ENCODE measurements around the gene MIA. TPM values are rescaled to one million over a fixed set of nuclear protein-coding genes. Genes with fewer than 3 reads are reported as not detected.

The MIA gene
- total and polyA plus RNA-seq, 2 donors (not counting 1 experiment from before 2014, with no cell fraction given) = 0.37 to 5.7 TPM

- Histone ChIP-seq H4K20me1 (ENCODE audit: control insufficient read depth, insufficient read depth, low read length, poor library complexity, severe bottlenecking) (peaks cover 21% of the 10 kb centered on the region), H3K4me2 (replicated peaks; ENCODE audit: low read depth, low read length, poor library complexity, severe bottlenecking) (no peak overlapping the region), H3K4me3 (ENCODE audit: control extremely low read depth in 1 of 5, extremely low read depth in 1 of 5, insufficient read depth in 1 of 5, low read depth in 2 of 5, low read length in 4 of 5) (no peak overlapping the region), H3K9me3 (ENCODE audit: control extremely low read depth in 1 of 3, control insufficient read depth in 2 of 3, insufficient read depth in 1 of 3, low read length in 2 of 3) (peaks cover 0 to 17% (median 0%) of the 10 kb centered on the region in 3 donors), H3K27ac (ENCODE audit: low read length in 2 of 2) (no peak overlapping the region), H3K36me3 (replicated peaks in 1 of 2; ENCODE audit: control extremely low read depth in 1 of 2, control insufficient read depth in 1 of 2, extremely low read depth in 1 of 2, insufficient read depth in 2 of 2, low read length in 1 of 2) (peaks cover 0 to 8% of the 10 kb centered on the region in 2 experiments), H3K9ac (ENCODE audit: low read length) (no peak overlapping the region), H2AFZ (ENCODE audit: insufficient read depth, low read depth, low read length, poor library complexity, severe bottlenecking) (no peak overlapping the region), H3K4me1 (ENCODE audit: control insufficient read depth in 2 of 2, insufficient read depth in 2 of 2, low read length in 2 of 2) (peaks cover 50 to 70% of the 10 kb centered on the region in 2 donors), H3K27me3 (replicated peaks in 1 of 4; ENCODE audit: control extremely low read depth in 1 of 4, control insufficient read depth in 3 of 4, insufficient read depth in 4 of 4, low read length in 3 of 4) (no peaks in the 10 kb centered on the region), H3K79me2 (ENCODE audit: control insufficient read depth, insufficient read depth, low read length) (peaks cover 23% of the 10 kb centered on the region)
- H3K27ac Mint-ChIP-seq = peak overlapping the region; percentile 70
- H3K9me3 Mint-ChIP-seq (ENCODE audit: insufficient read depth) = no peaks in the 10 kb centered on the region
- CTCF ChIA-PET = interaction anchor here (3.9 to 5.2 kb wide), 4 partner anchors 21 to 113 kb away, joined by 29 to 48 read pairs (median 35); partner anchors contain the start of genes ACTMAP, EGLN2 and SNRPA
- WGBS (ENCODE audit: insufficient coverage) = 100% methylated on average over 5 of the region's 10 CpGs
- H3K4me1 Mint-ChIP-seq = peaks cover 62% of the 10 kb centered on the region
- intact Hi-C loops (cut with micrococcal nuclease) = loop anchor here (1.0 to 5.0 kb wide), 4 partner anchors 21 to 1363 kb away; partner anchors contain the start of genes PLEKHG2 and SERTAD3
- H3K4me3 Mint-ChIP-seq = peak overlapping the region; percentile 56
- POLR2A ChIA-PET = interaction anchor here (0.6 to 4.6 kb wide), 3 partner anchors 11 to 59 kb away, joined by 3 to 99 read pairs (median 3); partner anchors contain the start of genes ACTMAP, COQ8B, ITPKC and SNRPA
- ATAC-seq (ENCODE audit: low read depth) = no peak
- H3K27me3 Mint-ChIP-seq = no peaks in the 10 kb centered on the region
- no peak for TF ChIP-seq EZH2 (IDR thresholded peaks at IDR 0.05; ENCODE audit: borderline replicate concordance, insufficient read depth, low read depth, low read length, poor library complexity, severe bottlenecking)
- DNase-seq = no peak
Measured at GRCh38 chr19:40775632-40776022, 306 bp downstream of the MIA start.

- DNase-seq = no peak
- Mint-ChIP-seq H3K4me1 (peaks cover 61% of the 10 kb centered on the region), H3K27me3 (no peaks in the 10 kb centered on the region), H3K4me3 (peak overlapping the region; percentile 99), H3K9me3 (ENCODE audit: insufficient read depth) (no peaks in the 10 kb centered on the region), H3K27ac (no peak overlapping the region)
- Histone ChIP-seq H3K79me2 (ENCODE audit: control insufficient read depth, insufficient read depth, low read length) (peaks cover 31% of the 10 kb centered on the region), H2AFZ (ENCODE audit: insufficient read depth, low read depth, low read length, poor library complexity, severe bottlenecking) (no peak overlapping the region), H3K36me3 (replicated peaks in 1 of 2; ENCODE audit: control extremely low read depth in 1 of 2, control insufficient read depth in 1 of 2, extremely low read depth in 1 of 2, insufficient read depth in 2 of 2, low read length in 1 of 2) (peaks cover 0 to 11% of the 10 kb centered on the region in 2 experiments), H4K20me1 (ENCODE audit: control insufficient read depth, insufficient read depth, low read length, poor library complexity, severe bottlenecking) (peaks cover 25% of the 10 kb centered on the region), H3K4me2 (replicated peaks; ENCODE audit: low read depth, low read length, poor library complexity, severe bottlenecking) (peak overlapping the region; percentile 89), H3K4me3 (ENCODE audit: control extremely low read depth in 1 of 5, extremely low read depth in 1 of 5, insufficient read depth in 1 of 5, low read depth in 2 of 5, low read length in 4 of 5) (no peak overlapping the region), H3K27me3 (replicated peaks in 1 of 4; ENCODE audit: control extremely low read depth in 1 of 4, control insufficient read depth in 3 of 4, insufficient read depth in 4 of 4, low read length in 3 of 4) (no peaks in the 10 kb centered on the region), H3K9me3 (ENCODE audit: control extremely low read depth in 1 of 3, control insufficient read depth in 2 of 3, insufficient read depth in 1 of 3, low read length in 2 of 3) (peaks cover 0 to 10% (median 0%) of the 10 kb centered on the region in 3 donors), H3K27ac (ENCODE audit: low read length in 2 of 2) (peak overlapping the region; percentile 97 to 99), H3K9ac (ENCODE audit: low read length) (no peak overlapping the region), H3K4me1 (ENCODE audit: control insufficient read depth in 2 of 2, insufficient read depth in 2 of 2, low read length in 2 of 2) (peaks cover 50 to 66% of the 10 kb centered on the region in 2 donors)
- WGBS (ENCODE audit: insufficient coverage) = no CpG with 5 or more reads among the region's 7 CpGs
- ATAC-seq (ENCODE audit: low read depth) = no peak
- ChIA-PET POLR2A (interaction anchor here (1.0 to 4.6 kb wide), 9 partner anchors 15 to 487 kb away, joined by 3 to 99 read pairs (median 9); partner anchors contain the start of genes ACTMAP, COQ8B, EGLN2 and HNRNPUL1), CTCF (interaction anchor here (1.7 to 5.2 kb wide), 7 partner anchors 21 to 114 kb away, joined by 5 to 48 read pairs (median 29); partner anchors contain the start of genes ACTMAP, COQ8B, EGLN2 and ITPKC)
- TF ChIP-seq EZH2 (IDR thresholded peaks at IDR 0.05; ENCODE audit: borderline replicate concordance, insufficient read depth, low read depth, low read length, poor library complexity, severe bottlenecking) = no peak
- TF ChIP-seq, protein P1, sequence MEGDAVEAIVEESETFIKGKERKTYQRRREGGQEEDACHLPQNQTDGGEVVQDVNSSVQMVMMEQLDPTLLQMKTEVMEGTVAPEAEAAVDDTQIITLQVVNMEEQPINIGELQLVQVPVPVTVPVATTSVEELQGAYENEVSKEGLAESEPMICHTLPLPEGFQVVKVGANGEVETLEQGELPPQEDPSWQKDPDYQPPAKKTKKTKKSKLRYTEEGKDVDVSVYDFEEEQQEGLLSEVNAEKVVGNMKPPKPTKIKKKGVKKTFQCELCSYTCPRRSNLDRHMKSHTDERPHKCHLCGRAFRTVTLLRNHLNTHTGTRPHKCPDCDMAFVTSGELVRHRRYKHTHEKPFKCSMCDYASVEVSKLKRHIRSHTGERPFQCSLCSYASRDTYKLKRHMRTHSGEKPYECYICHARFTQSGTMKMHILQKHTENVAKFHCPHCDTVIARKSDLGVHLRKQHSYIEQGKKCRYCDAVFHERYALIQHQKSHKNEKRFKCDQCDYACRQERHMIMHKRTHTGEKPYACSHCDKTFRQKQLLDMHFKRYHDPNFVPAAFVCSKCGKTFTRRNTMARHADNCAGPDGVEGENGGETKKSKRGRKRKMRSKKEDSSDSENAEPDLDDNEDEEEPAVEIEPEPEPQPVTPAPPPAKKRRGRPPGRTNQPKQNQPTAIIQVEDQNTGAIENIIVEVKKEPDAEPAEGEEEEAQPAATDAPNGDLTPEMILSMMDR (IDR thresholded peaks at IDR 0.05) = no peak
- intact Hi-C loops (cut with micrococcal nuclease) = loop anchor here (1.0 to 5.0 kb wide), 4 partner anchors 22 to 1364 kb away; partner anchors contain the start of genes PLEKHG2 and SERTAD3
Measured at GRCh38 chr19:40776364-40776763, 1.0 kb downstream of the MIA start.
